ENCODE measurements around the gene PRKCE.

The PRKCE gene

DNA sequence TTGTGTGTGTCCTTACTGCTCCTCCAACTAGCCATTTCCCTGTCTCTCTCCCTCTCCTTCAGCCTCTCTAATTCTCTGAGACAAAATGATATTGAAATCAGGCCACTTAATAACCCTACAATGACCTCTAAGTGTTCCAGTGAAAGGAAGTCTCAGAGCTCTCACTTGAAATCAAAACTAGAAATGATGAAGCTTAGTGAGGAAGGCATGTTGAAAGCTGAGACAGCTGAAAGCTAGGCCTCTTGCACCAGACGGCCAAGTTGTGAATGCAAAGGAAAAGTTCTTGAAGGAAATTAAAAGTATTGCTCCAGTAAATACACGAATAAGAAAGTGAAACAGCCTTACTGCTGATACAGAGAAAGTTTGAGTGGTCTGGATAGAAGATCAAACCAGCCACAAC lies 72.9 kb downstream of the PRKCE start:
- DNase-seq (ENCODE audit: low read depth): no peak
- no peak overlapping the region for H3K4me3 ChIP-seq (ENCODE audit: control insufficient read depth, low read depth, low read length)
- TF ChIP-seq, protein P1, sequence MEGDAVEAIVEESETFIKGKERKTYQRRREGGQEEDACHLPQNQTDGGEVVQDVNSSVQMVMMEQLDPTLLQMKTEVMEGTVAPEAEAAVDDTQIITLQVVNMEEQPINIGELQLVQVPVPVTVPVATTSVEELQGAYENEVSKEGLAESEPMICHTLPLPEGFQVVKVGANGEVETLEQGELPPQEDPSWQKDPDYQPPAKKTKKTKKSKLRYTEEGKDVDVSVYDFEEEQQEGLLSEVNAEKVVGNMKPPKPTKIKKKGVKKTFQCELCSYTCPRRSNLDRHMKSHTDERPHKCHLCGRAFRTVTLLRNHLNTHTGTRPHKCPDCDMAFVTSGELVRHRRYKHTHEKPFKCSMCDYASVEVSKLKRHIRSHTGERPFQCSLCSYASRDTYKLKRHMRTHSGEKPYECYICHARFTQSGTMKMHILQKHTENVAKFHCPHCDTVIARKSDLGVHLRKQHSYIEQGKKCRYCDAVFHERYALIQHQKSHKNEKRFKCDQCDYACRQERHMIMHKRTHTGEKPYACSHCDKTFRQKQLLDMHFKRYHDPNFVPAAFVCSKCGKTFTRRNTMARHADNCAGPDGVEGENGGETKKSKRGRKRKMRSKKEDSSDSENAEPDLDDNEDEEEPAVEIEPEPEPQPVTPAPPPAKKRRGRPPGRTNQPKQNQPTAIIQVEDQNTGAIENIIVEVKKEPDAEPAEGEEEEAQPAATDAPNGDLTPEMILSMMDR (conservative IDR thresholded peaks at IDR 0.05; ENCODE audit: control insufficient read depth, insufficient read depth, low read depth, low read length): no peak

GRCh38 chr2:45725731-45726130 lies 74.3 kb downstream of the PRKCE start:
- no peak overlapping the region for H3K4me3 ChIP-seq (ENCODE audit: control insufficient read depth, low read depth, low read length)
- DNase-seq (ENCODE audit: low read depth): no peak
- TF ChIP-seq, protein P1 (conservative IDR thresholded peaks at IDR 0.05; ENCODE audit: control insufficient read depth, insufficient read depth, low read depth, low read length): no peak

- H3K4me3 ChIP-seq (ENCODE audit: control insufficient read depth, low read depth, low read length): no peak overlapping the region
- TF ChIP-seq, protein P1 (conservative IDR thresholded peaks at IDR 0.05; ENCODE audit: control insufficient read depth, insufficient read depth, low read depth, low read length): no peak
- DNase-seq (ENCODE audit: low read depth): no peak
These were observed 74.7 kb downstream of the PRKCE start for GRCh38 chr2:45726188-45726587.

GRCh38 chr2:45728458-45728942 lies 77.0 kb downstream of the PRKCE start:
- TF ChIP-seq, protein P1 (conservative IDR thresholded peaks at IDR 0.05; ENCODE audit: control insufficient read depth, insufficient read depth, low read depth, low read length): no peak
- no peak for DNase-seq (ENCODE audit: low read depth)
- no peak overlapping the region for H3K4me3 ChIP-seq (ENCODE audit: control insufficient read depth, low read depth, low read length)

- DNase-seq (ENCODE audit: low read depth): no peak
- TF ChIP-seq, protein P1 (conservative IDR thresholded peaks at IDR 0.05; ENCODE audit: control insufficient read depth, insufficient read depth, low read depth, low read length): peak; percentile 27
- no peak overlapping the region for H3K4me3 ChIP-seq (ENCODE audit: control insufficient read depth, low read depth, low read length)
These were observed 78.5 kb downstream of the PRKCE start for GRCh38 chr2:45729753-45730512.

- TF ChIP-seq, protein P1 (conservative IDR thresholded peaks at IDR 0.05; ENCODE audit: control insufficient read depth, insufficient read depth, low read depth, low read length): no peak
- no peak for DNase-seq (ENCODE audit: low read depth)
- H3K4me3 ChIP-seq (ENCODE audit: control insufficient read depth, low read depth, low read length): no peak overlapping the region
These were observed 79.7 kb downstream of the PRKCE start for GRCh38 chr2:45731141-45731540.
